ENCODE results near the gene SMAGP. TPM values are rescaled to one million over a fixed set of nuclear protein-coding genes. Genes with fewer than 3 reads are reported as not detected.

The SMAGP gene
- total RNA-seq, 4 donors from 2014 or later: 2.0 to 10.2 (median 4.4) TPM

DNA sequence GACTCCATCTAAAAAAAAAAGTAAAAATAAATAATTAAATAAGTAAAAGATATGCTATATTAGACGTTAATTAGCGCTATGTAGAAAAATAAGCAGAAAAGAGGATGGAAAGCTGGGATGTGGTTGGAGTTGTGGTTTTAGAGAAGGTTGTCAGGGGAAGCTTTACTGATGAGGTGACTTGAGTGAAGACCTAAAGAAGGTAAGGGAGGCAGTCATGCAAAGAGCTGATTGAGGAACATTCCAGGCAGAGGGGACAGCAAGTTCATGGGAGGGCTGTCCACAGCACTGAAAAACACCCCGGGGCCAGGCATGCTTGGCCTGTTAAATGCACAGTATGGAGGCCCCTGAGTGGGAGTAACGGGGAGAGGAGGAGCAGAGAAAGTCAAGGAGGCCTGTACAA lies 15.7 kb downstream of the SMAGP start:
- TF ChIP-seq, protein P1, sequence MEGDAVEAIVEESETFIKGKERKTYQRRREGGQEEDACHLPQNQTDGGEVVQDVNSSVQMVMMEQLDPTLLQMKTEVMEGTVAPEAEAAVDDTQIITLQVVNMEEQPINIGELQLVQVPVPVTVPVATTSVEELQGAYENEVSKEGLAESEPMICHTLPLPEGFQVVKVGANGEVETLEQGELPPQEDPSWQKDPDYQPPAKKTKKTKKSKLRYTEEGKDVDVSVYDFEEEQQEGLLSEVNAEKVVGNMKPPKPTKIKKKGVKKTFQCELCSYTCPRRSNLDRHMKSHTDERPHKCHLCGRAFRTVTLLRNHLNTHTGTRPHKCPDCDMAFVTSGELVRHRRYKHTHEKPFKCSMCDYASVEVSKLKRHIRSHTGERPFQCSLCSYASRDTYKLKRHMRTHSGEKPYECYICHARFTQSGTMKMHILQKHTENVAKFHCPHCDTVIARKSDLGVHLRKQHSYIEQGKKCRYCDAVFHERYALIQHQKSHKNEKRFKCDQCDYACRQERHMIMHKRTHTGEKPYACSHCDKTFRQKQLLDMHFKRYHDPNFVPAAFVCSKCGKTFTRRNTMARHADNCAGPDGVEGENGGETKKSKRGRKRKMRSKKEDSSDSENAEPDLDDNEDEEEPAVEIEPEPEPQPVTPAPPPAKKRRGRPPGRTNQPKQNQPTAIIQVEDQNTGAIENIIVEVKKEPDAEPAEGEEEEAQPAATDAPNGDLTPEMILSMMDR (IDR thresholded peaks at IDR 0.05): no peak
- TF ChIP-seq EP300 (IDR thresholded peaks at IDR 0.05) (no peak), POLR2A (IDR thresholded peaks at IDR 0.05) (no peak)
- DNase-seq (ENCODE audit: low spot score in 2 of 2): no peak

DNA sequence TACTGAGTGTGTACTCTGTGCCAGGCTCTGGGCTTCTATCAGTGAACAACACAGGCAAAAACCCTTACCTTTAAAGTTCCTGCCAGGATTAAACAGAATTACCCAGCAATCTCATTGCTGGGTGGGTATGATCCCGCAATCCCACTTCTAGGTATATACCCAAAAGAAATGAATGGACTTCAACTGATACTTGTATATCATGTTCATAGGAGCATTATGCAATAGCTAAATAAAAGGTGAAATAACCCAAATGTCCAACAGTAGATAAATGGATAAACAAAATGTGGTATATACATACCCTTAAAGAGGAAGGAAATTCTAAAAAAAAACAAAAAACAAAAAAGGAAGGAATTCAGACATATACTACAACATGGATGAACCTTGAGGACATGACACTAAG lies 16.9 kb downstream of the SMAGP start:
- WGBS, 2 donors: 97 to 100% methylated on average over 1 of the region's 1 CpG
- no peaks in the 10 kb centered on the region for H3K27me3 ChIP-seq
- no peaks in the 10 kb centered on the region for H3K9me3 ChIP-seq
- DNase-seq (ENCODE audit: low spot score in 2 of 2): no peak
- H3K36me3 ChIP-seq: peaks cover 0 to 3% (median 0%) of the 10 kb centered on the region in 3 donors
- no peak overlapping the region for H3K4me3 ChIP-seq
- H3K27ac ChIP-seq: no peak overlapping the region
- TF ChIP-seq, protein P1 (IDR thresholded peaks at IDR 0.05): no peak
- TF ChIP-seq EP300 (IDR thresholded peaks at IDR 0.05) (no peak), POLR2A (IDR thresholded peaks at IDR 0.05) (no peak)
- no peaks in the 10 kb centered on the region for H3K4me1 ChIP-seq

More for the DNA sequence above, 15.7 kb downstream of the SMAGP start:
- Histone ChIP-seq H3K27ac (no peak overlapping the region), H3K4me1 (no peaks in the 10 kb centered on the region), H3K27me3 (no peaks in the 10 kb centered on the region), H3K36me3 (peaks cover 0 to 3% (median 0%) of the 10 kb centered on the region in 3 donors), H3K9me3 (no peaks in the 10 kb centered on the region), H3K4me3 (no peak overlapping the region)
- whole genome bisulfite sequencing, 2 donors: 81 to 83% methylated on average over 4 of the region's 4 CpGs

DNA sequence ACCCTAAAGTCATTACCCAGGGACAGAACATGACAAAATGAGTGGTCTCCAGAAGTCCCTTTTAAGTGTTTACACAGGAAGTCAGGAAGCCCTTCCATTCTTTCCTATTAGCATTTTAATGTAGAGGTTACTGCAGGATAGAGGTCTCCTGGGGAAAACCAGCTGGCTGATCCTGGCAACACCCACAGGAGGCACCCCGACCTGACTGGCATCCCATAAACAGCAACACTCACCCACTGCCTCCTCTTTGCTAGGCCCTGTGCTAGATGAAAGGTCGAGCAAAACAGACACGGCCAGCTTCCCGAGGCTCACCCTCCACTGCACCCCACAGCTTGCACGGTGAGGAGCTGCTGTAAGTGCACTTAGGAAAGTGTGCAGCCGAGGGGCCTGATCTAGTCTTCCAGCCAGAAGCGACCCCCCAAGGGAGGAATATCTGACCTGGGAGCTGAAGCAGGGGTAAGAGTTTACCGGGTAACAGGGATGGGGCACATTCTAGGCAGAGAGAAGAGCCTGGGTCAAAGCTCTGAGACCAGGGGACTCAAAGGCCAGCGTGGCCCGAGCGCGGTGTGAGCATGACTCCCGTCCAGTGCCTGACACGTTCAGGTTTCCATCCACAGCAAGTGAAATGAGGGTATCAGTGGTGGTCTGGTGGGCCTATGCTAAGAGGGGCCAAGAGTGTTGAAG lies 22.6 kb downstream of the SMAGP start:
- WGBS, 2 donors: 60 to 68% methylated on average over 14 of the region's 14 CpGs

DNA sequence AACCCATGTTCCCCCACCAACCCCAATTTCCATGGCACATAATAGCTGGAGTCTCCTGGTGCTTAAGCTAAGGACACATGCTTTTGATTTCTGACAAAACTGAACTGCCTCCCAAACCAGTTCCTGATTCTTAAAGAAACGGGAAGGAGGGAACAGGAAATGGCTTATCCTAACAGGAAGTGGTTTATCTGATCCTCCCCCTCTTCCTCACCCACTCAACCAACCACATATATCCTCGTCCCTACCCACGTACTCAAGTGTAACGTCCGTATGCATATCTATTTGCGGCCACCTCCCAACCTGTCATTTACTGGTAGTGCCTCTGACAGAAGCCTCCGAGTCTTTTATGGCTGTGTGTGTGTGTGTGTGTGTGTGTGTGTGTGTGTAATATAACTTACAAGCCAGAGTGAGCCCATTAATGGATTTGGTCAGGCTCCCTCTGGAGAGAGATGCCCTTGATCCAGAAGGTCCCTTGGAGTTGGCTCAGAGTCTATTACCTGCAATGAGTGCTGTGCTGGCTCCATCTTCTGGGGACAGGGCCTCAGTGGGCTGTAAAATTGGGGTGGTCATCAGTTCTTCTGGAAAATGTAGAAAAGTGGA lies 23.9 kb downstream of the SMAGP start:
- Histone ChIP-seq H3K27ac (peak overlapping the region in 2 of 4 donors; percentile 29 to 56), H3K9me3 (no peaks in the 10 kb centered on the region), H3K4me3 (no peak overlapping the region), H3K4me1 (peaks cover 0 to 42% (median 8%) of the 10 kb centered on the region in 4 donors), H3K27me3 (no peaks in the 10 kb centered on the region), H3K36me3 (peaks cover 2 to 47% (median 13%) of the 10 kb centered on the region in 3 donors)
- TF ChIP-seq POLR2A (IDR thresholded peaks at IDR 0.05) (no peak), EP300 (IDR thresholded peaks at IDR 0.05) (peak in 1 of 2 donors; percentile 43)
- no peak for DNase-seq (ENCODE audit: low spot score in 2 of 2)
- 42 to 54% methylated on average over 7 of the region's 7 CpGs for WGBS, 2 donors

More for the DNA sequence above, 22.6 kb downstream of the SMAGP start:
- H3K27me3 ChIP-seq: no peaks in the 10 kb centered on the region
- no peak overlapping the region for H3K4me3 ChIP-seq
- peaks cover 0 to 33% (median 0%) of the 10 kb centered on the region in 3 donors for H3K36me3 ChIP-seq
- peaks cover 0 to 28% (median 8%) of the 10 kb centered on the region in 4 donors for H3K4me1 ChIP-seq
- H3K27ac ChIP-seq: no peak overlapping the region
- H3K9me3 ChIP-seq: no peaks in the 10 kb centered on the region
- DNase-seq (ENCODE audit: low spot score in 2 of 2): no peak
- TF ChIP-seq, protein P1 (IDR thresholded peaks at IDR 0.05): no peak
- TF ChIP-seq EP300 (IDR thresholded peaks at IDR 0.05): no peak
- TF ChIP-seq POLR2A (IDR thresholded peaks at IDR 0.05): no peak

DNA sequence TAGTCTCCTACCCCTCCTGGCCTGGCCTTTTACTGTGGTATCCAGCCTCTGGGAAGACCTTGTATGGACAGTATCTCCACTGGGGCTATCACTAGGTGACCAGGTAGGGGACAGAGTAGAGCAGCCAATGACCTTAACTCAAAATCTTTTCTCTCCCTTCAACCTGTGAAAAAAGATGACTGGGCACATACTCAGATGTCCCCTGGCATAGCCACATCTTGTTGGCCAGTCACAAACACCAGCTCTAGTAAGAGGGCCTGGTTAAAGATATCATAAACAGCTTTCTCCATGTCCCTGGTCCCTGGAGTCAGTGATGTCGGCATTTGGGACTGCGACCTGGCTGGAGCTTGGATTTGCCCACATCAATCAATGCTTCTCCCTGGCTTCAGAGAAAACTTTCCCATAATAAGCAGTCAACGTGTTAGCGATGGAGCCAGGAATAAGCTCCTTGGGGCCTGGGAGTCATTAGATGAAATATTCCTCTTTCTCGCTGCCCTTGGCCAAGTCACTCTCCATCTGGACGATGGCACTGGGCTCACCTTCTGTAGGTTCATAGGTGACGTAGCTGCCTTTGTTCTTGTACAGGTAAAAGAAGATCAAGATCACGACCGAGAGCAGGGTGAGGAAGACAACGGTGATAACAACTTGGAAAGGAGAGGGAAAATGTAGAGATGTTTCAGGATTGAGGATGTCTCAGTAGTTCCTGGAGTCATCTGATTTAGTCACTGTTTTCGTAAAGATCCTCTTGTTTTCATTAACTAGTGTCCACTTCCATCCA lies 24.6 kb downstream of the SMAGP start:
- H3K27me3 ChIP-seq: no peaks in the 10 kb centered on the region
- H3K27ac ChIP-seq: peak overlapping the region in 2 of 4 donors; percentile 29 to 56
- WGBS, 2 donors: 92 to 94% methylated on average over 11 of the region's 11 CpGs
- H3K9me3 ChIP-seq: no peaks in the 10 kb centered on the region
- no peak overlapping the region for H3K4me3 ChIP-seq
- no peak for DNase-seq (ENCODE audit: low spot score in 2 of 2)
- H3K36me3 ChIP-seq: peaks cover 5 to 53% (median 19%) of the 10 kb centered on the region in 3 donors
- TF ChIP-seq, protein P1 (IDR thresholded peaks at IDR 0.05): no peak
- TF ChIP-seq EP300 (IDR thresholded peaks at IDR 0.05) (no peak), POLR2A (IDR thresholded peaks at IDR 0.05) (no peak)
- H3K4me1 ChIP-seq: peaks cover 0 to 48% (median 15%) of the 10 kb centered on the region in 4 donors

All from tibial nerve (tissue), 4 donors.